ENCODE data around the gene OPCML. TPM values are rescaled to one million over a fixed set of nuclear protein-coding genes. Genes with fewer than 3 reads are reported as not detected.

The OPCML gene
- total RNA-seq, 1 experiment from 2014 or later, result 0.94 TPM

DNA sequence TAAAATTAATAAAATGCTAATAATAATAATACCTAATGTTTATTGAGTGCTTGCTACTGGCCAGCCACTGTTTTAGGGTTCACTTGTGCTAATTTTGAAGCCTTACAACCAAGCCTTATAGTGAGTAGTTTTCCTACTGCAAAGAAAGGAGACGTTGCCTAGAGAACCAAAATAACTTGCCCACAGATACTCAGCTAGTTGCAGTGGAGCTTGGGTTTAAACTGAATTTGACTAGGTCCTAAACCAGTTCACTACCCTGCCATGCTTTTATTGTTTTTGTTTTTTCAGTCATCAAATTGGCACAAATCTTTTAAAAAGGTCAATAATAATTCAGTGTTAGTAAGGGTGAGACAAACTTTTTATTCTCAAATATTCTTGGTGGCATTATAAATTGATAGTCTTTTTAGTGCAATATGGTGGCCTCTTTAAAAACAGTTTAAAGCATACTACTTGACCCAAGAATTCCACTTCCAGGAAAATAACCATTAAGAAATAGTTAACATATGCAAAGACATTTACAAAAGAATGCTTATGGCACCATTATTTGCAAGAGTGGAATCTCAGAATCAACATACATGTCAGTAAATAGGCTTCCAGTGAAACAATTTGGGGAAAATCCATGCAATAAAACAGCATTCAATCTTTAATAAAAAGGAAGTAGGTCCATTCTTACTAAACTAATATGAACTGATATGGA, 90.2 kb downstream of the OPCML start:
- no peak overlapping the region for H3K4me2 ChIP-seq (ENCODE audit: insufficient read depth, insufficient read length, low read length)
- H4K5ac ChIP-seq (ENCODE audit: insufficient read length, low read depth, low read length), result no peak overlapping the region
- H2AFZ ChIP-seq (ENCODE audit: low read length), result no peak overlapping the region
- H2BK12ac ChIP-seq (ENCODE audit: insufficient read length, low read depth, low read length), result no peak overlapping the region
- Mint-ChIP-seq H3K36me3 (ENCODE audit: insufficient read depth in 1 of 3, low read depth in 3 of 3) (no peaks in the 10 kb centered on the region; a peak in 1 of 7 replicates), H3K27ac (peak overlapping the region; percentile 63 to 98 (median 84); a peak in 6 of 7 replicates), H3K9me3 (no peaks in the 10 kb centered on the region; a peak in 1 of 5 replicates), H3K4me3 (peak overlapping the region in 1 of 2 experiments; percentile 67; a peak in 2 of 5 replicates), H3K27me3 (ENCODE audit: low read depth) (no peaks in the 10 kb centered on the region), H3K4me1 (peaks cover 24 to 26% of the 10 kb centered on the region in 2 experiments)
- H4K91ac ChIP-seq (ENCODE audit: insufficient read length, low read depth, low read length), result no peak overlapping the region
- H3K23me2 ChIP-seq (ENCODE audit: insufficient read length, low read depth, low read length, poor library complexity, severe bottlenecking), result no peaks in the 10 kb centered on the region
- no peak overlapping the region for H2BK5ac ChIP-seq (ENCODE audit: insufficient read length, low read length)
- H3K18ac ChIP-seq (ENCODE audit: insufficient read length, low read depth, low read length), result no peak overlapping the region
- no peak overlapping the region for H2BK120ac ChIP-seq (ENCODE audit: low read depth, low read length, poor library complexity, severe bottlenecking)
- no peak overlapping the region for H3K56ac ChIP-seq (ENCODE audit: insufficient read length, low read depth, low read length)
- no peak overlapping the region for H3K9ac ChIP-seq (ENCODE audit: extremely low read depth, insufficient read length, low read length)
- TF ChIP-seq, protein P1, sequence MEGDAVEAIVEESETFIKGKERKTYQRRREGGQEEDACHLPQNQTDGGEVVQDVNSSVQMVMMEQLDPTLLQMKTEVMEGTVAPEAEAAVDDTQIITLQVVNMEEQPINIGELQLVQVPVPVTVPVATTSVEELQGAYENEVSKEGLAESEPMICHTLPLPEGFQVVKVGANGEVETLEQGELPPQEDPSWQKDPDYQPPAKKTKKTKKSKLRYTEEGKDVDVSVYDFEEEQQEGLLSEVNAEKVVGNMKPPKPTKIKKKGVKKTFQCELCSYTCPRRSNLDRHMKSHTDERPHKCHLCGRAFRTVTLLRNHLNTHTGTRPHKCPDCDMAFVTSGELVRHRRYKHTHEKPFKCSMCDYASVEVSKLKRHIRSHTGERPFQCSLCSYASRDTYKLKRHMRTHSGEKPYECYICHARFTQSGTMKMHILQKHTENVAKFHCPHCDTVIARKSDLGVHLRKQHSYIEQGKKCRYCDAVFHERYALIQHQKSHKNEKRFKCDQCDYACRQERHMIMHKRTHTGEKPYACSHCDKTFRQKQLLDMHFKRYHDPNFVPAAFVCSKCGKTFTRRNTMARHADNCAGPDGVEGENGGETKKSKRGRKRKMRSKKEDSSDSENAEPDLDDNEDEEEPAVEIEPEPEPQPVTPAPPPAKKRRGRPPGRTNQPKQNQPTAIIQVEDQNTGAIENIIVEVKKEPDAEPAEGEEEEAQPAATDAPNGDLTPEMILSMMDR (conservative IDR thresholded peaks at IDR 0.05), result no peak
- H3K23ac ChIP-seq (ENCODE audit: insufficient read length, low read depth, low read length), result no peak overlapping the region
- no peak for DNase-seq
- H4K20me1 ChIP-seq (ENCODE audit: control insufficient read depth, insufficient read depth, insufficient read length), result no peaks in the 10 kb centered on the region
- no peak overlapping the region for H2BK15ac ChIP-seq (ENCODE audit: low read depth, low read length)
- no peak overlapping the region for H3K4ac ChIP-seq (ENCODE audit: low read depth, low read length)
- no peaks in the 10 kb centered on the region for H3K9me3 ChIP-seq (ENCODE audit: control insufficient read depth, low read depth, low read length)
- no peak overlapping the region for H2AK5ac ChIP-seq (ENCODE audit: insufficient read length, low read length)
- no peaks in the 10 kb centered on the region for H3K79me1 ChIP-seq (ENCODE audit: insufficient read depth, low read depth, low read length, poor library complexity, severe bottlenecking)
- H3K4me1 ChIP-seq (ENCODE audit: insufficient read depth, low read length), result peaks cover 9% of the 10 kb centered on the region; the same call in 1 of the 2 replicates
- no CpG with 5 or more reads among the region's 1 CpG for WGBS (ENCODE audit: extremely low coverage, insufficient read length, low lambda C conversion rate)
- H3K79me2 ChIP-seq (ENCODE audit: insufficient read depth, low read length), result no peaks in the 10 kb centered on the region
- no peak overlapping the region for H2BK20ac ChIP-seq (ENCODE audit: low read depth, low read length, poor library complexity, severe bottlenecking)
- H3K27me3 ChIP-seq (ENCODE audit: insufficient read depth, low read length), result no peaks in the 10 kb centered on the region
- peak overlapping the region; percentile 80 for H3K27ac ChIP-seq (ENCODE audit: insufficient read length, low read depth, low read length)
- no peak overlapping the region for H3T11ph ChIP-seq (ENCODE audit: low read length)
- no peak overlapping the region for H4K8ac ChIP-seq (replicated peaks; ENCODE audit: insufficient read length, low read depth, low read length)
- H3K14ac ChIP-seq (ENCODE audit: insufficient read depth, low read length), result no peak overlapping the region

All from H9 (cell line).